Mesenchymal stem cell (in vitro differentiated cells and primary cell): ENCODE measurements around the gene MIOX.

Source experiments
- DNase-seq: peaks from one replicate; pipeline ENCODE4 v3.0.0-alpha.2; 2013
- H2AFZ ChIP-seq: one replicate; pipeline ENCODE4 v1.6.1; 2013; ENCODE audit warnings: low read depth, mild to moderate bottlenecking, control low read depth, inconsistent platforms, low read length, moderate library complexity
- H2AK5ac ChIP-seq: 2 replicates; pipeline ENCODE4 v1.6.1; 2013; ENCODE audit warnings: low read length, moderate library complexity, mild to moderate bottlenecking, inconsistent platforms; ENCODE audit not compliant: severe bottlenecking
- H2BK120ac ChIP-seq: one replicate; pipeline ENCODE4 v1.6.1; 2013; ENCODE audit warnings: low read depth, mild to moderate bottlenecking, inconsistent platforms, low read length, moderate library complexity
- H2BK12ac ChIP-seq, 2 experiments: one replicate each; pipeline ENCODE4 v1.6.1; 2013; ENCODE audit warnings: inconsistent platforms in 2 of 2, low read length in 2 of 2, mild to moderate bottlenecking in 2 of 2, moderate library complexity in 2 of 2, control low read depth in 1 of 2
- H2BK15ac ChIP-seq: one replicate; pipeline ENCODE4 v1.6.1; 2013; ENCODE audit warnings: mild to moderate bottlenecking, low read depth, inconsistent platforms; ENCODE audit not compliant: poor library complexity, severe bottlenecking
- H2BK5ac ChIP-seq: 2 replicates; pipeline ENCODE4 v1.6.1; 2013; ENCODE audit warnings: low read depth, mild to moderate bottlenecking, low read length, control low read depth, inconsistent platforms; ENCODE audit not compliant: poor library complexity, severe bottlenecking
- H3K14ac ChIP-seq, 2 experiments: one replicate each; pipeline ENCODE4 v1.6.1; 2013; ENCODE audit warnings: inconsistent platforms in 2 of 2, low read length in 2 of 2, control low read depth in 1 of 2, mild to moderate bottlenecking in 1 of 2, moderate library complexity in 1 of 2
- H3K18ac ChIP-seq, 2 experiments: one replicate each; pipeline ENCODE4 v1.6.1; 2013; ENCODE audit warnings: inconsistent platforms in 2 of 2, low read length in 2 of 2, control low read depth in 1 of 2, low read depth in 1 of 2, mild to moderate bottlenecking in 1 of 2
- H3K23ac ChIP-seq, 2 experiments: one replicate each; pipeline ENCODE4 v1.6.1; 2013; ENCODE audit warnings: inconsistent platforms in 2 of 2, low read length in 2 of 2, mild to moderate bottlenecking in 2 of 2, moderate library complexity in 2 of 2, control low read depth in 1 of 2
- H3K27ac ChIP-seq: 2 replicates; pipeline ENCODE4 v1.5.1; 2013; ENCODE audit warnings: mild to moderate bottlenecking, moderate library complexity, low read length, control low read depth, inconsistent platforms; ENCODE audit not compliant: poor library complexity, severe bottlenecking
- H3K27me3 ChIP-seq, 2 experiments: 2 replicates each; pipeline versions ENCODE4 v1.6.1 to v1.7.0; 2013; ENCODE audit warnings: low read length in 2 of 2, mild to moderate bottlenecking in 2 of 2, moderate library complexity in 2 of 2, control low read depth in 1 of 2, inconsistent platforms in 1 of 2; ENCODE audit not compliant: control insufficient read depth in 1 of 2, insufficient read depth in 1 of 2
- H3K36me3 ChIP-seq, 2 experiments: 2 replicates each; pipeline versions ENCODE4 v1.6.1 to v1.7.0; 2013; ENCODE audit warnings: low read length in 2 of 2, control low read depth in 1 of 2, inconsistent platforms in 1 of 2, low read depth in 1 of 2, mild to moderate bottlenecking in 1 of 2; ENCODE audit not compliant: insufficient read depth in 2 of 2, control insufficient read depth in 1 of 2
- H3K4ac ChIP-seq, 2 experiments: one replicate each; pipeline ENCODE4 v1.6.1; 2013; ENCODE audit warnings: inconsistent platforms in 2 of 2, low read length in 2 of 2, mild to moderate bottlenecking in 2 of 2, moderate library complexity in 2 of 2, control low read depth in 1 of 2, low read depth in 1 of 2
- H3K4me1 ChIP-seq: 2 replicates; pipeline ENCODE4 v1.6.1; 2013; ENCODE audit warnings: low read depth, low read length, control low read depth; ENCODE audit not compliant: control insufficient read depth, insufficient read depth
- H3K4me2 ChIP-seq: 2 replicates; pipeline ENCODE4 v1.6.1; 2013; ENCODE audit warnings: low read length, mild to moderate bottlenecking, inconsistent platforms; ENCODE audit not compliant: poor library complexity, severe bottlenecking
- H3K4me3 ChIP-seq, 2 experiments: 2 replicates each; pipeline versions ENCODE4 v1.5.1 to v1.7.0; 2013; ENCODE audit warnings: low read length in 2 of 2, mild to moderate bottlenecking in 2 of 2, control low read depth in 1 of 2, low read depth in 1 of 2; ENCODE audit not compliant: insufficient read depth in 1 of 2
- H3K79me1 ChIP-seq: replicated peaks from 2 replicates; pipeline ENCODE4 v1.6.1; 2013; ENCODE audit warnings: mild to moderate bottlenecking, control low read depth, low read length, inconsistent platforms; ENCODE audit not compliant: poor library complexity, severe bottlenecking
- H3K9ac ChIP-seq: 2 replicates; pipeline ENCODE4 v1.7.0; 2013; ENCODE audit warnings: mild to moderate bottlenecking, low read length, moderate library complexity
- H3K9me3 ChIP-seq: 2 replicates; pipeline ENCODE4 v1.7.0; 2013; ENCODE audit warnings: mild to moderate bottlenecking, low read length; ENCODE audit not compliant: control insufficient read depth
- H4K8ac ChIP-seq: one replicate; pipeline ENCODE4 v1.6.1; 2013; ENCODE audit warnings: inconsistent platforms, mild to moderate bottlenecking, low read length, moderate library complexity
- H4K91ac ChIP-seq: one replicate; pipeline ENCODE4 v1.6.1; 2013; ENCODE audit warnings: mild to moderate bottlenecking, low read length, inconsistent platforms
- WGBS: methylation state at CpG from one replicate; pipeline ENCODE4 v1.1.7; 2013; ENCODE audit warnings: mixed read lengths; 5-methylcytosine and 5-hydroxymethylcytosine counted together

The MIOX gene

DNA sequence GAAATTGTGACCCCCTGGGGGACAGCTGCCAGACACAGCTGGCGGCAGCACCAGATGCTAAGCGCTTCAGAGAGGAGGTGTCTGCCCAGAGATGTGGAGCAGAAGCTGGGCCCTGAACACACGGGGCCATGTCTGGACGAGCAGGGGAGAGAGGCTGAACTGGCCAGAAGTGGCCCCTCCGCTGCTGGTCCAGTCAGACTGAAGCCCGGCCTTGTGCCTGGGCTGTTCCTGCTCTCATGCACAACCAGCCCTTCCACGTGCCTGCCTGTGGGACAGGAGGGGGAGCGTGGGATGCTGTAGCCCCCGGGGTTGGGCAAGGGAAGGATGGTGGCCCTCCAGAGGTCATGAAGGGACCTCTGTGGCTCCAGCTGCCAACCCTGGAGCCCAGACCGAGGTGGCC is 3.6 kb upstream of the MIOX start:
- peak overlapping the region in 1 of 2 experiments; percentile 11 for H2BK12ac ChIP-seq
- no peaks in the 10 kb centered on the region for H3K9me3 ChIP-seq
- no peak overlapping the region for H2BK15ac ChIP-seq
- peaks cover 23 to 85% of the 10 kb centered on the region in 2 experiments for H3K27me3 ChIP-seq
- no peak overlapping the region for H4K91ac ChIP-seq
- H2BK120ac ChIP-seq: no peak overlapping the region
- H3K79me1 ChIP-seq: no peaks in the 10 kb centered on the region
- no peak overlapping the region for H3K9ac ChIP-seq
- H3K27ac ChIP-seq: no peak overlapping the region
- no peak overlapping the region for H2AK5ac ChIP-seq
- peaks cover 0 to 18% of the 10 kb centered on the region in 2 experiments for H3K36me3 ChIP-seq
- 88% methylated on average over 9 of the region's 10 CpGs for WGBS
- peak overlapping the region in 1 of 2 experiments; percentile 54 for H3K23ac ChIP-seq
- H4K8ac ChIP-seq: no peak overlapping the region
- H2BK5ac ChIP-seq: no peak overlapping the region
- H3K4me2 ChIP-seq: no peak overlapping the region
- H3K18ac ChIP-seq: no peak overlapping the region
- H3K4me3 ChIP-seq: no peak overlapping the region
- no peak overlapping the region for H2AFZ ChIP-seq
- no peak for DNase-seq
- no peak overlapping the region for H3K4ac ChIP-seq
- peaks cover 44% of the 10 kb centered on the region for H3K4me1 ChIP-seq
- no peak overlapping the region for H3K14ac ChIP-seq

DNA sequence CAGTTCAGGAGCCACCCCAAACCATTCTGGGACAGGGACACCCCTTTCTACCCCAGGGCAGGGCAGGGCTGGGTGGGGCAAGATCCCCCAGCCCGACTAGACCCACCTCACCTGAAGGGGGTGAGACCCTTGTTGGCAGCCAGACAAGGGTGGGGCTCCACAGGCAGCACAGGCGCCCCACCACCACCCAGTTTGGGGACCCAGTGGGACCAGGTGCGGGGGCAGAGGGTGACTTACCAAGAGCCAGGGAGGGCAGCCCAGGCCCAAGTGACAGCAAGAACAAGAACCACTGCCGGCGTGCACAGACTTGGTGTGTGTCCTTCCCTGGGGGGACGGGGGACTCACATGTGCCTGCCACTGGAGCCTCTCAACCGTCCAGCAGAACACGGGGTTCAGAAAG is 3.1 kb upstream of the MIOX start:
- DNase-seq: no peak
- no peak overlapping the region for H2BK12ac ChIP-seq
- H3K4me1 ChIP-seq: peaks cover 44% of the 10 kb centered on the region
- H3K23ac ChIP-seq: no peak overlapping the region
- no peak overlapping the region for H4K91ac ChIP-seq
- H3K27me3 ChIP-seq: peaks cover 23 to 86% of the 10 kb centered on the region in 2 experiments
- H3K4ac ChIP-seq: no peak overlapping the region
- no peaks in the 10 kb centered on the region for H3K79me1 ChIP-seq
- no peak overlapping the region for H2AFZ ChIP-seq
- H3K4me2 ChIP-seq: no peak overlapping the region
- WGBS: 93% methylated on average over 8 of the region's 8 CpGs
- H2BK5ac ChIP-seq: no peak overlapping the region
- no peak overlapping the region for H3K27ac ChIP-seq
- peaks cover 0 to 18% of the 10 kb centered on the region in 2 experiments for H3K36me3 ChIP-seq
- no peak overlapping the region for H3K4me3 ChIP-seq
- no peak overlapping the region for H2BK120ac ChIP-seq
- no peak overlapping the region for H2AK5ac ChIP-seq
- no peaks in the 10 kb centered on the region for H3K9me3 ChIP-seq
- no peak overlapping the region for H3K9ac ChIP-seq
- H2BK15ac ChIP-seq: no peak overlapping the region
- H4K8ac ChIP-seq: no peak overlapping the region
- H3K14ac ChIP-seq: no peak overlapping the region
- no peak overlapping the region for H3K18ac ChIP-seq

DNA sequence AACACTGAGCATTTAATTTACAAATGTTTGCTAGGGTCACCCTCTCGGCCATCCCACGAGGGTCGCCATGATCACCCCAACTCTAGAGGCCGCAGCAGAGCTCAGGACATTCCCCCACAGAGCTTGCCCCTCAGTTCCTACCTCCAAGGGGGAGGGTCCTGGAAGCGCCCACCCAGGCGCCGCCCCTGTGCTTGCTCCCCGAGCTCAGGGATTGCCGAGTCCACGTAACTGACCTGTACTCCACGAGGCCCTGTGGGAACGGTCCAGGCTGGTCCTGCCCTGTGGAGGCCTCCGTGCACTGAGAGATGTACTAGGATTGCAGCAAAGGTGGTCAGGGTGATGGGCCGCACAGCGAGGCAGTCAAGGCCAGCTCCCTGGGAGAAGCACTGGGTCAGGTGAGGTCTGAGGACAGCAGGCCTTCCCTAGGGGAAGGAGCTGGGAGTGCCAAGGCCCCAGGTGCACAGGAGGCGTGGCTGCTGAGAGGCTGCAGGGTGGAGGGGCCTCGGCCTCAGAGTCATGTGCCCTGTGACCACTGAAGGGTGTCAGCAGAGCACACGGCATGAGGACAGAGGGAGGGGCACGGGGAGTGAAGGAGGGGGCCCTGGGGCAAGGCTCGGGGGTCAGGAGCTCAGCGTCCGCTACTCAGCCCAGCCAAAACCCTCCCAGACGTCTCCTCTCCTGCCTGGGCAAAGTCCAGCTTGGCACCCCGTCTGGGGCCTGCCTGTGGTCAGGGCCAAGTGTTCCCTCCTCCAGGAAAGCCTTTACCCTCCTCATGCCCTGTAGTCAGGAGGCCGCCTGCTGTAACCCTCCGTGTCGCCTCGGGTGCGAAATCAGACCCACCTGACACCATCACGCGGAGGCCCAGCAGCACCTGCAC is 2.4 kb upstream of the MIOX start:
- peaks cover 0 to 18% of the 10 kb centered on the region in 2 experiments for H3K36me3 ChIP-seq
- H3K4ac ChIP-seq: no peak overlapping the region

DNA sequence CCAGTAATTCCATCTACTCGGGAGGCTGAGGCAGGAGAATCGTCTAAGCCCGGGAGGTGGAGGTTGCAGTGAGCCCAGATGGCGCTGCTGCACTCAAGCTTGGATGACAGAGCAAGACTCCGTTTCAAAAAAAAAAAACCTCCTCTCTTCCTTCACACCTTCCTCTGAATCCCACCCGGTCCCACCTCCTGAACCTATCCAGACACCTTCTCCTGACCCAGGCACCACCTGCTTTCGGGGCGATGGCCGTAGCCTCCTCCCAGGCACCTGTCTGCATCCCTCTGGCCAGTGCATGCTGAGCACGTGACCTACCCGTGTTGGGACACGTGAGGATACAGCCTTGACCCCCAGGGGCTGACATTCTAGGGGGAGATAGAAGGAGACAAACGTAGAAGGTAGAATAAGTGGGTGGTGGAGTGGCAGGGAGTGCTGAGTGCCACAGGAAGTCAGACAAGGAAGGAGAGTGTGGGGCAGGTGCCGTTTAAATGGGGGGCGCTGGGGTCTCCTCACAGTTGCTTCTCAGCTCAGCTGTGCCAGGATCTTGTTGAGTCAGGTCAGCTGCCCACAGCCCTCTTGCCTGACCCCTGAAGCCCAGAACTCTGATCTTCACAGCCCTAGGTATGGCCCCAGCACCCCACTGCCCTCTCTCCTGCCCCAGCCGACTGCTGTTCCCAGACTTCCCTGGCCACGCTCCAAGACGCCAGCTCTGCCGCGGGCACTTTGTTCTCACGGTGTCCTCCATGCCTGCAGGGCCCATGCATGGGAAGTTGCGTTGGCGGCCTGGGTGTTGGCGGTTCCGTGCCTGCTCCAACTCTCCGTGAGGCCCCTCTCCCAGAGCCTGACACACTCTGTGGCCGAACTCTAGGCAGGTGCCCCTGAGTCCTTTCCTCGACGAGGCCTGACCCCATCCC is 1.2 kb upstream of the MIOX start:
- no peak overlapping the region for H2BK12ac ChIP-seq
- no peak overlapping the region for H2BK120ac ChIP-seq
- no peak overlapping the region for H3K14ac ChIP-seq
- H3K9me3 ChIP-seq: no peaks in the 10 kb centered on the region
- WGBS: 74% methylated on average over 29 of the region's 29 CpGs
- H3K4ac ChIP-seq: no peak overlapping the region
- H3K18ac ChIP-seq: no peak overlapping the region
- H3K27me3 ChIP-seq: peaks cover 13 to 77% of the 10 kb centered on the region in 2 experiments
- no peaks in the 10 kb centered on the region for H3K79me1 ChIP-seq
- H2AFZ ChIP-seq: no peak overlapping the region
- H4K91ac ChIP-seq: no peak overlapping the region
- H2BK15ac ChIP-seq: no peak overlapping the region
- H3K23ac ChIP-seq: no peak overlapping the region
- no peak overlapping the region for H3K27ac ChIP-seq
- H3K4me3 ChIP-seq: no peak overlapping the region
- no peak for DNase-seq
- H4K8ac ChIP-seq: no peak overlapping the region
- H2BK5ac ChIP-seq: no peak overlapping the region
- H3K36me3 ChIP-seq: peaks cover 0 to 18% of the 10 kb centered on the region in 2 experiments
- H3K9ac ChIP-seq: no peak overlapping the region
- H3K4me1 ChIP-seq: peaks cover 44% of the 10 kb centered on the region
- H3K4me2 ChIP-seq: no peak overlapping the region
- no peak overlapping the region for H2AK5ac ChIP-seq

More for the DNA sequence above, 2.4 kb upstream of the MIOX start:
- no peak overlapping the region for H2AK5ac ChIP-seq
- no peak overlapping the region for H3K23ac ChIP-seq
- H3K18ac ChIP-seq: no peak overlapping the region
- H2BK12ac ChIP-seq: no peak overlapping the region
- DNase-seq: no peak
- H2BK120ac ChIP-seq: no peak overlapping the region
- no peak overlapping the region for H4K8ac ChIP-seq
- no peak overlapping the region for H2BK15ac ChIP-seq
- H3K27ac ChIP-seq: no peak overlapping the region
- peaks cover 23 to 82% of the 10 kb centered on the region in 2 experiments for H3K27me3 ChIP-seq
- no peaks in the 10 kb centered on the region for H3K9me3 ChIP-seq
- no peak overlapping the region for H3K9ac ChIP-seq
- H2AFZ ChIP-seq: no peak overlapping the region
- no peak overlapping the region for H2BK5ac ChIP-seq
- H3K4me2 ChIP-seq: no peak overlapping the region
- H3K79me1 ChIP-seq: no peaks in the 10 kb centered on the region
- WGBS: 92% methylated on average over 25 of the region's 31 CpGs
- no peak overlapping the region for H3K14ac ChIP-seq
- H4K91ac ChIP-seq: peak overlapping the region; percentile 2
- H3K4me3 ChIP-seq: no peak overlapping the region
- H3K4me1 ChIP-seq: peaks cover 44% of the 10 kb centered on the region
